ENCODE measurements around the gene MICU1.

DNA sequence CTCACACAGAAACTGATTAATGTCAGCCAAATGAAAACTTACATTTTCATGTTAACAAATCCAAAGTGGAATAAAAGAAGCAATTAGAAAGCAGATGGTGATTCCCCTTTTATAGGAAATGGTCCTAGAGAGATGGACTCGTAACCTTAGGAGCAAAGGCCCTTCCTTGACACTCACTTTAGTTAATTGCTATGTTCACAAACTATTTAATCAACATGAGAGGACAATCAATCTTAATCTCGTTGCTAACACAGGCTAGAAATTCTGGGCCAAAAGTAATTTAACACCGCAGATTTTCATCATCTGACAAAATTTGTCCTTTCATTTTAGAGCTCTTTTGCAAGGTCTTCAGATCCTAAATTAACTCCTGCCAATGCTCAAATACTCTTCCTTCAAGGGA is 207.2 kb downstream of the MICU1 start:
- TF ChIP-seq POLR2A (IDR thresholded peaks at IDR 0.05; ENCODE audit: borderline replicate concordance, extremely low read depth, insufficient read depth, insufficient read length) (no peak), EZH2 (IDR thresholded peaks at IDR 0.05) (no peak), CTCF (IDR thresholded peaks at IDR 0.05 in 2 of 3, conservative IDR thresholded peaks at IDR 0.05 in 1 of 3; ENCODE audit: borderline replicate concordance in 1 of 3, insufficient read depth in 1 of 3, low read depth in 2 of 3, low read length in 2 of 3) (no peak), POLR2AphosphoS5 (IDR thresholded peaks at IDR 0.05; ENCODE audit: low read depth, low read length) (no peak), RAD21 (IDR thresholded peaks at IDR 0.05; ENCODE audit: low read depth) (no peak), SP1 (IDR thresholded peaks at IDR 0.05; ENCODE audit: low read depth) (no peak), MAX (IDR thresholded peaks at IDR 0.05) (no peak), EZH2phosphoT487 (IDR thresholded peaks at IDR 0.05; ENCODE audit: borderline replicate concordance) (no peak), ZBTB33 (IDR thresholded peaks at IDR 0.05; ENCODE audit: extremely low read depth, insufficient replicate concordance, low read length) (no peak), ZNF274 (IDR thresholded peaks at IDR 0.05; ENCODE audit: low read depth, low read length) (no peak), ATF3 (IDR thresholded peaks at IDR 0.05) (no peak), CEBPB (IDR thresholded peaks at IDR 0.05; ENCODE audit: low read depth) (no peak), FOSL1 (IDR thresholded peaks at IDR 0.05; ENCODE audit: low read depth) (no peak)

All from HCT116 (cell line).